Mesenchymal stem cell (in vitro differentiated cells and primary cell): ENCODE data around the gene NOD2.

Experiments used
- DNase-seq: peaks from one replicate; pipeline ENCODE4 v3.0.0-alpha.2; 2013
- H2AFZ ChIP-seq: one replicate; pipeline ENCODE4 v1.6.1; 2013; ENCODE audit warnings: low read depth, mild to moderate bottlenecking, control low read depth, inconsistent platforms, low read length, moderate library complexity
- H2AK5ac ChIP-seq: 2 replicates; pipeline ENCODE4 v1.6.1; 2013; ENCODE audit warnings: low read length, moderate library complexity, mild to moderate bottlenecking, inconsistent platforms; ENCODE audit not compliant: severe bottlenecking
- H2BK120ac ChIP-seq: one replicate; pipeline ENCODE4 v1.6.1; 2013; ENCODE audit warnings: low read depth, mild to moderate bottlenecking, inconsistent platforms, low read length, moderate library complexity
- H2BK12ac ChIP-seq, 2 experiments: one replicate each; pipeline ENCODE4 v1.6.1; 2013; ENCODE audit warnings: inconsistent platforms in 2 of 2, low read length in 2 of 2, mild to moderate bottlenecking in 2 of 2, moderate library complexity in 2 of 2, control low read depth in 1 of 2
- H2BK15ac ChIP-seq: one replicate; pipeline ENCODE4 v1.6.1; 2013; ENCODE audit warnings: mild to moderate bottlenecking, low read depth, inconsistent platforms; ENCODE audit not compliant: poor library complexity, severe bottlenecking
- H2BK5ac ChIP-seq: 2 replicates; pipeline ENCODE4 v1.6.1; 2013; ENCODE audit warnings: low read depth, mild to moderate bottlenecking, low read length, control low read depth, inconsistent platforms; ENCODE audit not compliant: poor library complexity, severe bottlenecking
- H3K14ac ChIP-seq, 2 experiments: one replicate each; pipeline ENCODE4 v1.6.1; 2013; ENCODE audit warnings: inconsistent platforms in 2 of 2, low read length in 2 of 2, control low read depth in 1 of 2, mild to moderate bottlenecking in 1 of 2, moderate library complexity in 1 of 2
- H3K18ac ChIP-seq, 2 experiments: one replicate each; pipeline ENCODE4 v1.6.1; 2013; ENCODE audit warnings: inconsistent platforms in 2 of 2, low read length in 2 of 2, control low read depth in 1 of 2, low read depth in 1 of 2, mild to moderate bottlenecking in 1 of 2
- H3K23ac ChIP-seq, 2 experiments: one replicate each; pipeline ENCODE4 v1.6.1; 2013; ENCODE audit warnings: inconsistent platforms in 2 of 2, low read length in 2 of 2, mild to moderate bottlenecking in 2 of 2, moderate library complexity in 2 of 2, control low read depth in 1 of 2
- H3K27ac ChIP-seq: 2 replicates; pipeline ENCODE4 v1.5.1; 2013; ENCODE audit warnings: mild to moderate bottlenecking, moderate library complexity, low read length, control low read depth, inconsistent platforms; ENCODE audit not compliant: poor library complexity, severe bottlenecking
- H3K27me3 ChIP-seq, 2 experiments: 2 replicates each; pipeline versions ENCODE4 v1.6.1 to v1.7.0; 2013; ENCODE audit warnings: low read length in 2 of 2, mild to moderate bottlenecking in 2 of 2, moderate library complexity in 2 of 2, control low read depth in 1 of 2, inconsistent platforms in 1 of 2; ENCODE audit not compliant: control insufficient read depth in 1 of 2, insufficient read depth in 1 of 2
- H3K36me3 ChIP-seq, 2 experiments: 2 replicates each; pipeline versions ENCODE4 v1.6.1 to v1.7.0; 2013; ENCODE audit warnings: low read length in 2 of 2, control low read depth in 1 of 2, inconsistent platforms in 1 of 2, low read depth in 1 of 2, mild to moderate bottlenecking in 1 of 2; ENCODE audit not compliant: insufficient read depth in 2 of 2, control insufficient read depth in 1 of 2
- H3K4ac ChIP-seq, 2 experiments: one replicate each; pipeline ENCODE4 v1.6.1; 2013; ENCODE audit warnings: inconsistent platforms in 2 of 2, low read length in 2 of 2, mild to moderate bottlenecking in 2 of 2, moderate library complexity in 2 of 2, control low read depth in 1 of 2, low read depth in 1 of 2
- H3K4me1 ChIP-seq: 2 replicates; pipeline ENCODE4 v1.6.1; 2013; ENCODE audit warnings: low read depth, low read length, control low read depth; ENCODE audit not compliant: control insufficient read depth, insufficient read depth
- H3K4me2 ChIP-seq: 2 replicates; pipeline ENCODE4 v1.6.1; 2013; ENCODE audit warnings: low read length, mild to moderate bottlenecking, inconsistent platforms; ENCODE audit not compliant: poor library complexity, severe bottlenecking
- H3K4me3 ChIP-seq, 2 experiments: 2 replicates each; pipeline versions ENCODE4 v1.5.1 to v1.7.0; 2013; ENCODE audit warnings: low read length in 2 of 2, mild to moderate bottlenecking in 2 of 2, control low read depth in 1 of 2, low read depth in 1 of 2; ENCODE audit not compliant: insufficient read depth in 1 of 2
- H3K79me1 ChIP-seq: replicated peaks from 2 replicates; pipeline ENCODE4 v1.6.1; 2013; ENCODE audit warnings: mild to moderate bottlenecking, control low read depth, low read length, inconsistent platforms; ENCODE audit not compliant: poor library complexity, severe bottlenecking
- H3K9ac ChIP-seq: 2 replicates; pipeline ENCODE4 v1.7.0; 2013; ENCODE audit warnings: mild to moderate bottlenecking, low read length, moderate library complexity
- H3K9me3 ChIP-seq: 2 replicates; pipeline ENCODE4 v1.7.0; 2013; ENCODE audit warnings: mild to moderate bottlenecking, low read length; ENCODE audit not compliant: control insufficient read depth
- H4K8ac ChIP-seq: one replicate; pipeline ENCODE4 v1.6.1; 2013; ENCODE audit warnings: inconsistent platforms, mild to moderate bottlenecking, low read length, moderate library complexity
- H4K91ac ChIP-seq: one replicate; pipeline ENCODE4 v1.6.1; 2013; ENCODE audit warnings: mild to moderate bottlenecking, low read length, inconsistent platforms
- WGBS: methylation state at CpG from one replicate; pipeline ENCODE4 v1.1.7; 2013; ENCODE audit warnings: mixed read lengths; 5-methylcytosine and 5-hydroxymethylcytosine counted together

Gene NOD2

DNA sequence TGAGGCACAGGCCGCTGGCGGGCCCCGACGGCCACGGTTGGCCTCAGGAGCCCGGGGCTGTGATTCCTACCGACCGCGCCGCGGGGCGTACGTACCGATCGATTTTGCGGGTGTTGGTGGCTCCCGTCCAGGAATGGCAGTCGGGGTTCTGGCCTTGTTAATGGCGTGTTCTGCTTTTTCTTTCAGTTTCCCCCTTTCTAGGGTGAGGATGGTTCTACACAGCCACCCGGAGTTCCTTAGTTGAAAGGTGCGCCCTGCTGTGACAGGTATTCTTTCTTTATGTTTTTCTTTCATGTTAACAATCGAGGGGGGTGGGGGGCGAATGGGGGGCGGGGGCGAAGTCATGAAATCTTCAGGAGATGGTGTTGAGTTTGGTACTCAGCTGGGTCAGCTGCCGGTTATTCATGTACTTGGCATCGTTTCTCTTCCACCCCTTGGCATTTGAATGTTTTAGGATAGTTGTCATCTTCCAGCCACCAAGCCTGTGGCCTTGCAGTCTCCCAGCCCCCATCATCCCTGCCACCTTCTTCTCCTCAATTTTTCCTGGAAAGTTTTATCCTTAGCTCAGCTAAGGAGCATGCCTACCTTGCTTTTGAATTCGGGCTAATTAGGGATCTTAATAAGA, 49.3 kb downstream of the NOD2 start:
- peak overlapping the region in 1 of 2 experiments; percentile 84 for H3K4ac ChIP-seq
- H3K9ac ChIP-seq, result peak overlapping the region; percentile 97
- DNase-seq, result peak; percentile 59
- H2BK12ac ChIP-seq, result peak overlapping the region in 1 of 2 experiments; percentile 78
- peak overlapping the region; percentile 61 for H2AFZ ChIP-seq
- H3K14ac ChIP-seq, result peak overlapping the region in 1 of 2 experiments; percentile 66
- peaks cover 3 to 18% of the 10 kb centered on the region in 2 experiments for H3K36me3 ChIP-seq
- H3K4me2 ChIP-seq, result peak overlapping the region; percentile 75
- H3K23ac ChIP-seq, result peak overlapping the region in 1 of 2 experiments; percentile 96
- peak overlapping the region; percentile 54 for H2AK5ac ChIP-seq
- H3K27me3 ChIP-seq, result peaks cover 0 to 13% of the 10 kb centered on the region in 2 experiments
- H3K9me3 ChIP-seq, result no peaks in the 10 kb centered on the region
- no peak overlapping the region for H2BK5ac ChIP-seq
- peak overlapping the region; percentile 43 to 62 for H3K18ac ChIP-seq
- H4K8ac ChIP-seq, result peak overlapping the region; percentile 12
- H3K4me3 ChIP-seq, result peak overlapping the region; percentile 85 to 87
- peak overlapping the region; percentile 30 for H3K27ac ChIP-seq
- peaks cover 9% of the 10 kb centered on the region for H3K79me1 ChIP-seq
- no peak overlapping the region for H2BK15ac ChIP-seq
- 2% methylated on average over 21 of the region's 28 CpGs for WGBS
- H4K91ac ChIP-seq, result no peak overlapping the region
- no peak overlapping the region for H2BK120ac ChIP-seq
- H3K4me1 ChIP-seq, result peaks cover 10% of the 10 kb centered on the region

GRCh38 chr16:50743581-50744225, 50.3 kb downstream of the NOD2 start:
- Histone ChIP-seq H4K91ac (no peak overlapping the region), H2AFZ (no peak overlapping the region), H2BK5ac (no peak overlapping the region), H3K4me2 (no peak overlapping the region), H2BK15ac (no peak overlapping the region), H2BK12ac (no peak overlapping the region), H3K18ac (no peak overlapping the region), H3K79me1 (peaks cover 11% of the 10 kb centered on the region), H3K14ac (no peak overlapping the region), H3K27me3 (peaks cover 0 to 6% of the 10 kb centered on the region in 2 experiments), H3K36me3 (peaks cover 3 to 23% of the 10 kb centered on the region in 2 experiments), H3K4me3 (peak overlapping the region in 1 of 2 experiments; percentile 85), H4K8ac (no peak overlapping the region), H2BK120ac (no peak overlapping the region), H3K23ac (no peak overlapping the region), H3K4me1 (peaks cover 10% of the 10 kb centered on the region), H3K4ac (no peak overlapping the region), H3K27ac (no peak overlapping the region), H3K9me3 (no peaks in the 10 kb centered on the region), H2AK5ac (no peak overlapping the region), H3K9ac (peak overlapping the region; percentile 97)
- no peak for DNase-seq
- no CpG with 5 or more reads among the region's 3 CpGs for WGBS

- Histone ChIP-seq H3K4me2 (peak overlapping the region; percentile 13), H3K4ac (no peak overlapping the region), H2BK15ac (no peak overlapping the region), H3K36me3 (peaks cover 3 to 30% of the 10 kb centered on the region in 2 experiments), H3K9ac (peak overlapping the region; percentile 97), H3K79me1 (peaks cover 16% of the 10 kb centered on the region), H3K27me3 (no peaks in the 10 kb centered on the region), H4K8ac (no peak overlapping the region), H3K14ac (no peak overlapping the region), H3K23ac (no peak overlapping the region), H2BK12ac (no peak overlapping the region), H3K4me3 (peak overlapping the region in 1 of 2 experiments; percentile 85), H3K4me1 (peaks cover 10% of the 10 kb centered on the region), H4K91ac (no peak overlapping the region), H2BK120ac (no peak overlapping the region), H3K27ac (no peak overlapping the region), H2AK5ac (no peak overlapping the region), H3K18ac (no peak overlapping the region), H3K9me3 (no peaks in the 10 kb centered on the region), H2BK5ac (no peak overlapping the region), H2AFZ (no peak overlapping the region)
- WGBS, result no CpG with 5 or more reads among the region's 3 CpGs
- no peak for DNase-seq
These were observed 51.5 kb downstream of the NOD2 start for GRCh38 chr16:50744881-50745280.

DNA sequence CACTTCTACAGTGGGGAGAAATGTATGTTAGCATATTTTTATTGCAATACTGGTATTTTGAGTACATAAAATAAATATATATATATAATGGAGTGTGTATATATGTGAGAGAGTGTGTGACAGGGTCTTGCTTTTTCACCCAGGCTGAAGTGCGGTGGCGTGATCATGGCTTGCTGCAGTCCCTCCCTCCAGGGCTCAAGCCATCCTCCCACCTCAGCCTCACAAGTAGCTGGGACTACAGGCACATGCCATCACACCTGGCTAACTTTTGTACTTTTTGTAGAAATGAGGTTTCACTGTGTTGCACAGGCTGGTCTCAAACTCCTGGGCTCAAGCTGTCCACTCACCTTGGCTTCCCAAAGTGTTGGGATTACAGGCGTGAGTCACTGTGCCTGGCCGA, 52.5 kb downstream of the NOD2 start:
- Histone ChIP-seq H3K9me3 (no peaks in the 10 kb centered on the region), H3K27ac (no peak overlapping the region), H3K4me2 (no peak overlapping the region), H3K4me3 (no peak overlapping the region), H3K36me3 (peaks cover 3 to 41% of the 10 kb centered on the region in 2 experiments), H3K79me1 (peaks cover 18% of the 10 kb centered on the region), H2BK120ac (no peak overlapping the region), H3K4ac (no peak overlapping the region), H2BK12ac (peak overlapping the region in 1 of 2 experiments; percentile 48), H2BK15ac (no peak overlapping the region), H2AK5ac (no peak overlapping the region), H3K4me1 (peaks cover 10% of the 10 kb centered on the region), H2AFZ (no peak overlapping the region), H3K23ac (no peak overlapping the region), H4K91ac (no peak overlapping the region), H4K8ac (no peak overlapping the region), H3K9ac (no peak overlapping the region), H3K14ac (no peak overlapping the region), H3K27me3 (no peaks in the 10 kb centered on the region), H3K18ac (no peak overlapping the region), H2BK5ac (no peak overlapping the region)
- DNase-seq, result no peak
- WGBS, result 100% methylated on average over 1 of the region's 4 CpGs
